PC-9 (cell line): ENCODE results near the gene GCC2.
"Not testable (repeated sequence)": the region's sequence is repeated elsewhere in the genome, so short reads cannot be mapped to it uniquely, and the experiment has no call there.

Experiments
- EZH2 ChIP-seq: fragments of 200-600 bp; sonication (generic); IDR thresholded peaks from 2 replicates; pipeline ENCODE4 v1.8.0; 2017; ENCODE audit warnings: antibody characterized with exemption, low read depth
- TF ChIP-seq, protein P1 (sequence below): fragments of 200-600 bp; sonication (generic); conservative IDR thresholded peaks from 2 replicates; pipeline ENCODE4 v1.6.1; 2017; ENCODE audit warnings: mixed run types, antibody characterized with exemption, mild to moderate bottlenecking, moderate library complexity

DNA sequence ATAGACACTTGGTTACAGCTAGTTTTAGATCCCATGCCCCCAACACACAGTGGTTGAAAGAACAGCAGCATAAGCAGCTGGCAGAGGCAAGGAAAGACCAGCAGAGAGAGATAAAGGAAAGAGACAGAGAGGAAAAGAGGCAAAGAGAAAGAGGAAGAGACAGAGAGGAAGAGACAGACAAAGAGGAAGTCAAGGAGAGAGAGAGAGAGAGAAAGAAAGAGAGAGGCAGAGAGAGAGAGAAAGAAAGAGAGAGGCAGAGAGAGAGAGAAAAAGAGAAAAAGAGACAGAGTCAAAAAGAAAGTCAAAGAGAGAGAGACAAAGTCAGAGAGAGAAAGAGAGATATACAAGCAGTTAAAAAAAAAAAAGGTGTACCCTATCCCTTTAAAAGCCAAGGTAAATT is 76.3 kb downstream of the GCC2 start:
- TF ChIP-seq, protein P1, sequence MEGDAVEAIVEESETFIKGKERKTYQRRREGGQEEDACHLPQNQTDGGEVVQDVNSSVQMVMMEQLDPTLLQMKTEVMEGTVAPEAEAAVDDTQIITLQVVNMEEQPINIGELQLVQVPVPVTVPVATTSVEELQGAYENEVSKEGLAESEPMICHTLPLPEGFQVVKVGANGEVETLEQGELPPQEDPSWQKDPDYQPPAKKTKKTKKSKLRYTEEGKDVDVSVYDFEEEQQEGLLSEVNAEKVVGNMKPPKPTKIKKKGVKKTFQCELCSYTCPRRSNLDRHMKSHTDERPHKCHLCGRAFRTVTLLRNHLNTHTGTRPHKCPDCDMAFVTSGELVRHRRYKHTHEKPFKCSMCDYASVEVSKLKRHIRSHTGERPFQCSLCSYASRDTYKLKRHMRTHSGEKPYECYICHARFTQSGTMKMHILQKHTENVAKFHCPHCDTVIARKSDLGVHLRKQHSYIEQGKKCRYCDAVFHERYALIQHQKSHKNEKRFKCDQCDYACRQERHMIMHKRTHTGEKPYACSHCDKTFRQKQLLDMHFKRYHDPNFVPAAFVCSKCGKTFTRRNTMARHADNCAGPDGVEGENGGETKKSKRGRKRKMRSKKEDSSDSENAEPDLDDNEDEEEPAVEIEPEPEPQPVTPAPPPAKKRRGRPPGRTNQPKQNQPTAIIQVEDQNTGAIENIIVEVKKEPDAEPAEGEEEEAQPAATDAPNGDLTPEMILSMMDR, result not testable (repeated sequence)
- TF ChIP-seq EZH2, result not testable (repeated sequence)
